T-cell (primary cell): ENCODE results near the gene PRR16. TPM values are rescaled to one million over a fixed set of nuclear protein-coding genes. Genes with fewer than 3 reads are reported as not detected.

Experiments
- ATAC-seq, 4 experiments: fragments of 200-7000 bp in 3 of 4; fragments of 150-1000 bp in 1 of 4; cut with Tn5 transposase; replicated peaks in 1 of 4; 1 replicate in 3 of 4; 2 replicates in 1 of 4; pipeline ENCODE4 v1.10.0; 2021; ENCODE audit warnings: moderate library complexity in 3 of 4, mild to moderate bottlenecking in 2 of 4, moderate number of reproducible peaks in 1 of 4
- CTCF ChIA-PET, 2 donors: fragments of 300-600 bp; sonication (Branson Sonifier 250); formaldehyde crosslinking; loops; one replicate each; lab custom pipeline; 2022; ENCODE audit warnings: antibody characterized with exemption in 2 of 2; lab: Charles Lee
- POLR2A ChIA-PET, 2 donors: fragments of 300-600 bp; sonication (Branson Sonifier 250); formaldehyde crosslinking; loops; one replicate each; lab custom pipeline; 2022; ENCODE audit warnings: antibody characterized with exemption in 2 of 2; lab: Charles Lee
- DNase-seq, 35 experiments: peaks; one replicate each; pipeline versions ENCODE4 v3.0.0 to v3.0.0-alpha.2; 2013 to 2023
- H3K27ac ChIP-seq: one replicate; pipeline ENCODE4 v1.5.1; 2013; ENCODE audit warnings: low read length
- H3K27me3 ChIP-seq, 2 experiments: replicated peaks in 1 of 2; 1 replicate in 1 of 2; 2 replicates in 1 of 2; pipeline versions ENCODE4 v1.6.1 to v1.7.0; 2013; ENCODE audit warnings: low read length in 1 of 2, mixed read lengths in 1 of 2; ENCODE audit not compliant: control insufficient read depth in 2 of 2, insufficient read depth in 2 of 2; ENCODE audit errors: extremely low read depth in 1 of 2
- H3K36me3 ChIP-seq, 2 donors: 1 replicate in 1 of 2; 2 replicates in 1 of 2; pipeline versions ENCODE4 v1.6.1 to v1.7.0; 2013; ENCODE audit warnings: low read length in 1 of 2; ENCODE audit not compliant: control insufficient read depth in 2 of 2, insufficient read depth in 1 of 2; ENCODE audit errors: extremely low read depth in 1 of 2
- H3K4me1 ChIP-seq, 2 experiments: 1 replicate in 1 of 2; 2 replicates in 1 of 2; pipeline versions ENCODE4 v1.6.1 to v1.7.0; 2013; ENCODE audit warnings: low read length in 2 of 2, mixed read lengths in 1 of 2; ENCODE audit not compliant: insufficient read depth in 2 of 2, control insufficient read depth in 1 of 2; ENCODE audit errors: extremely low read depth in 1 of 2
- H3K4me3 ChIP-seq, 2 donors: 1 replicate in 1 of 2; 2 replicates in 1 of 2; pipeline versions ENCODE4 v1.5.1 to v1.7.0; 2013; ENCODE audit warnings: mild to moderate bottlenecking in 2 of 2, low read length in 1 of 2, moderate library complexity in 1 of 2; ENCODE audit not compliant: control insufficient read depth in 1 of 2; ENCODE audit errors: extremely low read depth in 1 of 2
- H3K9me3 ChIP-seq: 2 replicates; pipeline ENCODE4 v1.7.0; 2013
- H3K27ac Mint-ChIP-seq, 2 donors: one replicate each; pipeline ENCODE4 v1.8.0; 2020 to 2021; ENCODE audit warnings: mild to moderate bottlenecking in 2 of 2, mixed read lengths in 2 of 2
- H3K27me3 Mint-ChIP-seq, 2 donors: one replicate each; pipeline ENCODE4 v1.8.0; 2021 to 2022; ENCODE audit warnings: mixed read lengths in 2 of 2
- H3K36me3 Mint-ChIP-seq: one replicate; pipeline ENCODE4 v1.8.0; 2021; ENCODE audit warnings: mixed read lengths
- H3K4me1 Mint-ChIP-seq, 3 donors: one replicate each; pipeline ENCODE4 v1.8.0; 2020 to 2022; ENCODE audit warnings: mixed read lengths in 3 of 3, mild to moderate bottlenecking in 1 of 3
- H3K4me3 Mint-ChIP-seq, 3 donors: one replicate each; pipeline ENCODE4 v1.8.0; 2020 to 2022; ENCODE audit warnings: mild to moderate bottlenecking in 3 of 3, mixed read lengths in 3 of 3, moderate library complexity in 3 of 3
- H3K9me3 Mint-ChIP-seq, 3 donors: one replicate each; pipeline ENCODE4 v1.8.0; 2020 to 2022; ENCODE audit warnings: mixed read lengths in 3 of 3
- WGBS: methylation state at CpG from one replicate; pipeline ENCODE4 v1.1.5; 2013; ENCODE audit warnings: missing lambda C conversion rate; ENCODE audit not compliant: insufficient coverage; 5-methylcytosine and 5-hydroxymethylcytosine counted together
- total RNA-seq, 35 experiments: library from RNA in 6 of 35; stranded (reverse) in 6 of 35; fragments of 120-200 nt in 1 of 35; gene quantifications; one replicate each; pipeline versions ENCODE4 v1.2.1 to v1.2.4 and lab custom pipeline; 2013 to 2026

Gene PRR16
- total RNA-seq, 5 donors from 2014 or later (not counting 1 experiment from before 2014, with no cell fraction given), result not detected

DNA sequence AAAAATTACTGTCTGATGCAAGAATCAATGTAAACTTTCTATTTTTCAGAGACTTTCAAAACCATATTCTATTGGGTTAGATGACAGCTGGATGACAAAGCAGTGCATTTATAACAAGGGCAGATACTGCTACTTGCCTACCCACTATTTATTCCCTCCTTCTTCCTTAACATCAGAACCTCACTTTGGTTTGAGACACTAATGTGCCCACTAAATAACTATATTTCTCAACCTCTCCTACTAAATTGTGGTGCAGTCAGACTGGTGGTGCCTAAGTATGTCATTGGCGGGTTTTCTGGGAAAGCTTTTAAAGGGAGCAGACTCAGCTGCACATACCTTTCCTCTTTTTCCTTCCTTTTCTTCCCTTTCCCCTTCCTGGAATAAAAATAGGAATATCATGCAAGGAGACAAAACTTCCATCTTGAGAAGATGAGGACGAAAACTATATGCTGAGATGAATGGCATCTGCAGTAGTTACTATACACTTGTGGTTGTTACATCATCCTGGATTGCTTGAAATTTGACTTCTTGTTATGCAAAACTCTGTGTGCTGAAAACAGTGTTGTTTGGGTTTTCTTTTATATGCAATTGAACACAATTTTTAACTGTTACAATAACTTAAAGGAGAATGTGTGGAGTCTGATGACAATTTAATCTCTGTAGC is 43.8 kb downstream of the PRR16 start:
- peaks cover 5 to 12% (median 8%) of the 10 kb centered on the region in 3 donors for H3K9me3 Mint-ChIP-seq
- H3K27ac Mint-ChIP-seq, result no peak overlapping the region
- no peak for DNase-seq
- no peak overlapping the region for H3K4me3 Mint-ChIP-seq
- ChIA-PET CTCF (no interaction called here), POLR2A (no interaction called here)
- H3K27me3 Mint-ChIP-seq, result no peaks in the 10 kb centered on the region
- no peak for ATAC-seq
- no peaks in the 10 kb centered on the region for H3K9me3 ChIP-seq
- H3K36me3 ChIP-seq, result no peaks in the 10 kb centered on the region
- H3K27me3 ChIP-seq, result no peaks in the 10 kb centered on the region
- H3K4me3 ChIP-seq, result no peak overlapping the region
- H3K4me1 ChIP-seq, result no peaks in the 10 kb centered on the region
- no peaks in the 10 kb centered on the region for H3K36me3 Mint-ChIP-seq
- no peaks in the 10 kb centered on the region for H3K4me1 Mint-ChIP-seq
- WGBS, result no CpG with 5 or more reads among the region's 2 CpGs
- H3K27ac ChIP-seq, result no peak overlapping the region

DNA sequence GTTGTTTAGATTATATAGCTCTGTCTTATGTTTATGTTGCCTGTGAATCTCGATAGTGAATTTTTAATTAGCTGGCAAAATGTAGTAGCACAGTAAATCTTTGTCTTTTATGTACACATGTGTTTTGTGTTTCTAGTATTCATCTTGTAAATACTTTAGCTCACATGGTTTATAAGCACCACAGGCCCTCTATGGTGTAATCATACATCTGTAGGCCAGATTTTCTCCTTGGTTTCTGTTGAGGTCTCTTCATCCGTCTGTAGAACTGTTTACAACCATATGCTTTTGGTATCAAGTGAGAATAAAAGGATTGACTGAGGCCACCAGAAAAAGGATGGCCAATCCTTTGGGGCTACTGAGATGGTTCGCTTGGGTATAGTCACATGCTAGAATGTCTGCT is 45.0 kb downstream of the PRR16 start:
- Histone ChIP-seq H3K9me3 (no peaks in the 10 kb centered on the region), H3K4me1 (no peaks in the 10 kb centered on the region), H3K27ac (no peak overlapping the region), H3K36me3 (no peaks in the 10 kb centered on the region), H3K4me3 (no peak overlapping the region), H3K27me3 (no peaks in the 10 kb centered on the region)
- Mint-ChIP-seq H3K36me3 (no peaks in the 10 kb centered on the region), H3K4me1 (no peaks in the 10 kb centered on the region), H3K9me3 (peaks cover 5 to 13% (median 7%) of the 10 kb centered on the region in 3 donors), H3K27ac (no peak overlapping the region), H3K27me3 (no peaks in the 10 kb centered on the region), H3K4me3 (no peak overlapping the region)
- POLR2A ChIA-PET, result no interaction called here
- ATAC-seq (no peak), DNase-seq (no peak)
- CTCF ChIA-PET, result no interaction called here
- WGBS, result no CpG with 5 or more reads among the region's 3 CpGs

DNA sequence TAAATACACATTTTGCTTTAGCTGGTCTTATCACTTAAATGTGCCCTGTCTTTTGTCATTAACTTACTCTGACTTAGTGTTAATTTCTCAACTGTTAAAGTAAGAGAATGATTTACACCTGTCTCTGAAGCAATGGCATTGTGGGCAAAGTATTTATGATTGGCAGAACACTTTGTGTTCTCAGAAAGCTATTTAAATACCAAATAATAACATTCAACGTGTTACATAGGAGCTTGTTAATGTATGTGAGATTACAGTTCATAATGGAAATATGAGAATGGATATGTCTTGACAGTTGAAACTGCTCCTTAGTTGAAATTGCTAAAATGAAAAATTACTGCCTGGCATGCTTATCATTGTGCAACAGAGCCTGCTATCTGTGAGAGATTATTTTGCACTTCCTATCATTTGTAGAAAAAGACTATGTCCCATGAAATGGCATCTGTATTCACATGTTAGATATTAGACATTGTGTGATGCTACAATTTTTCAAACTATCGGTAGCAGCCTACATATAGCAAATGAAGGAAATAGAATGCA is 46.1 kb downstream of the PRR16 start:
- DNase-seq (no peak), ATAC-seq (no peak)
- no peaks in the 10 kb centered on the region for H3K4me1 ChIP-seq
- no peaks in the 10 kb centered on the region for H3K9me3 ChIP-seq
- no peak overlapping the region for H3K27ac ChIP-seq
- H3K27ac Mint-ChIP-seq, result no peak overlapping the region
- no peaks in the 10 kb centered on the region for H3K36me3 ChIP-seq
- no peaks in the 10 kb centered on the region for H3K27me3 ChIP-seq
- ChIA-PET CTCF (interaction anchor here in 1 of 2 donors (0.5 kb wide), 1 partner anchor 1824 kb away, joined by 3 read pairs; no protein-coding TSS in a partner anchor), POLR2A (no interaction called here)
- H3K9me3 Mint-ChIP-seq, result peaks cover 5 to 14% (median 8%) of the 10 kb centered on the region in 3 donors
- no CpG with 5 or more reads among the region's 2 CpGs for WGBS
- H3K27me3 Mint-ChIP-seq, result no peaks in the 10 kb centered on the region
- H3K36me3 Mint-ChIP-seq, result no peaks in the 10 kb centered on the region
- no peak overlapping the region for H3K4me3 ChIP-seq
- H3K4me3 Mint-ChIP-seq, result no peak overlapping the region
- no peaks in the 10 kb centered on the region for H3K4me1 Mint-ChIP-seq

DNA sequence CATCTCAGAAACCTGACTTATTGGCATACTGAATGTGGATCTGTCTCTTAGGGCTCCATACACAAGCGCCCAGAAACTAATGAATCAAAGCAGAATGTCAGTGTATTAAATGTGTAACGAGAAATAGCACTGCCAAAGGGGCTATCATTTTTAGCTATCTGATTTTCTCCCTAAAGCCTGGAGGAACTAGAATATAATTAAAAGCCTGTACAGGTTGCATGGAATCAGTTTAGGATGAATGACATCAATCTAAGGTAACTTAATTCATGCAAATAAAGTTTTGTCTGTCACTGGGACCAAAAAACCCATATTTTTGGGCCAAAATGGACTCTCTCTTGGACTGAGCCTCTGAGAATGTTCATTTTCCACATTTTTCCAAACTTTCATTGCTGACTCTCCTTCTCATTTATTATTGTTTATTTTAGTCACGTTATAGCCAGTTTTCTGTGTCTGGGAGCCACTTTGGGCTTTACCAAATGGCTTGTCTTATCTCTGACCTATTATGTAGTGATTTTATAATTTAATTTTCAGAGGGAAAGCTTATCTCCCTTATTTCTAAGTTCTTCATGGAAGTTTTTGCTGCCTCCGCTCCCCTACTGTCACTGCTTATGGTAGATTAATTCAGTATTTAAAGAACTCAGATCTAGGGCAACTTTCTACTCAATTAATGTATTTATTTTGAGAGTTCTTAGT is 47.0 kb downstream of the PRR16 start:
- Mint-ChIP-seq H3K4me3 (no peak overlapping the region), H3K27me3 (no peaks in the 10 kb centered on the region), H3K9me3 (peaks cover 5 to 14% (median 8%) of the 10 kb centered on the region in 3 donors), H3K4me1 (no peaks in the 10 kb centered on the region), H3K27ac (no peak overlapping the region), H3K36me3 (no peaks in the 10 kb centered on the region)
- Histone ChIP-seq H3K4me1 (no peaks in the 10 kb centered on the region), H3K27ac (no peak overlapping the region), H3K36me3 (no peaks in the 10 kb centered on the region), H3K9me3 (no peaks in the 10 kb centered on the region), H3K4me3 (no peak overlapping the region), H3K27me3 (no peaks in the 10 kb centered on the region)
- 80% methylated on average over 2 of the region's 4 CpGs for WGBS
- DNase-seq (no peak), ATAC-seq (no peak)
- POLR2A ChIA-PET, result no interaction called here
- CTCF ChIA-PET, result no interaction called here

DNA sequence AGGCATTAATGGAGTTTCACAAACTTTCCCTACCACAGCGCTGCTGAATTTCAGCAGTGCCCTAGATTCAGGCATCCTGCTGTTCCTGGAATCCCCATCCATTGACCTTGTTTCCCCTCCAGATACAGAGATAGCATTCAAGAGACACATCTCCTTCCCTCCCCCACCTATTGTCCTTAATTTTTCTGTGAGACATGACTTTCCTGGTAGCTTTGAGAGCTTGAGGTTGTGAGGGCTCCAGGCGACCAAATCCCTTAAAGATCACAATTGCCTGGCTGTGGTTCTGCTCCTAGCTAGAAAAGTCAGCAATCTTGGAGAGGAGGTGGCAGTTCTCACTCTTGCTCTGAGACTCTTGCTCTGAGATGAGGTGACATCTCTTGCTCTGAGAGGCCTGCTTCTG is 48.0 kb downstream of the PRR16 start:
- Histone ChIP-seq H3K4me1 (no peaks in the 10 kb centered on the region), H3K27ac (no peak overlapping the region), H3K9me3 (no peaks in the 10 kb centered on the region), H3K27me3 (no peaks in the 10 kb centered on the region), H3K4me3 (no peak overlapping the region), H3K36me3 (no peaks in the 10 kb centered on the region)
- Mint-ChIP-seq H3K36me3 (no peaks in the 10 kb centered on the region), H3K27me3 (no peaks in the 10 kb centered on the region), H3K4me1 (no peaks in the 10 kb centered on the region), H3K9me3 (peaks cover 5 to 9% (median 8%) of the 10 kb centered on the region in 3 donors), H3K4me3 (no peak overlapping the region), H3K27ac (no peak overlapping the region)
- 67% methylated on average over 1 of the region's 2 CpGs for WGBS
- ATAC-seq (no peak), DNase-seq (no peak)
- ChIA-PET POLR2A (interaction anchor here in 1 of 2 donors (0.5 kb wide), 1 partner anchor 587 kb away, joined by 3 read pairs; no protein-coding TSS in a partner anchor), CTCF (no interaction called here)

DNA sequence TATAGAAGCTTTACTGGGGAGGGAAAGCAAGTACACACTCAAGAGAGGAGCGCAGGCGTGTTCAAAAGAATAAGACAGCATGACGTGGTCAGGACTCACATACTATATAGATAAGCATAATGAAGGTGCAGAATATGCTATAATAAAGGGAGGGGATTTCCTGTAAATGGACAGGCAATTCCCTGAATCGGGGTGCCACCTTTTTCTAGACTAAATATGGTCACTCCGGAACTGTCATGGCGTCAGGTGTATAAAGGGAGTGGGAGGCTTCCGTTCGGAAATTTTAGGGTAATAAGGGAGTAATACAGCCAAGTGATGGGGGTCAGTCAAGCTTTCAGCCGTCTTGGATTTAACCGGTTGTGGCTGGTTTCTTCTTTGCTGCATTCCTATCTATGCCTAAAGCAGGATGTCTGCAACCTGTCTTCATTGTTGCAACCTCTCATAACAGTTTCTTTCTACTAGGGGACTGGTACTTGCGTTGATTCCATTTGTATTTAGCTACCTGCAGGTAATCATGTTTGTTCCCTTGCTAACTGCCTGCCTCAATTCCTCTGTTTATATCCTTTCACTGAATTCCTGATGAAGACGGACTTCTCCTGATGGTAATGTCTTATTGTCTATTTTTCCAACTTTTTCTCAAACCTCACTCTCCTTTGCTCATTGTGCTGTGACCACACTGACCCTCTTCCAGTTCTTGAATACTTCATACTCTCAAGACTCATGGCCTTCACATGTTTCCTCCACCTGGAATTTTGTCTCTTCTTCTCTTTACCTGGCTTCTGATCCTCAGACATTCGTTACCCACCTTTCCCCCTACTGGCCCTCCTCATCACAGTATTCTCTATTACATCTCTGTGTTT is 48.9 kb downstream of the PRR16 start:
- H3K36me3 Mint-ChIP-seq, result no peaks in the 10 kb centered on the region
- ATAC-seq (no peak), DNase-seq (no peak)
- peaks cover 5 to 9% (median 8%) of the 10 kb centered on the region in 3 donors for H3K9me3 Mint-ChIP-seq
- Histone ChIP-seq H3K4me3 (no peak overlapping the region), H3K4me1 (no peaks in the 10 kb centered on the region), H3K9me3 (no peaks in the 10 kb centered on the region), H3K36me3 (no peaks in the 10 kb centered on the region), H3K27ac (no peak overlapping the region), H3K27me3 (no peaks in the 10 kb centered on the region)
- CTCF ChIA-PET, result no interaction called here
- no peaks in the 10 kb centered on the region for H3K4me1 Mint-ChIP-seq
- H3K4me3 Mint-ChIP-seq, result no peak overlapping the region
- POLR2A ChIA-PET, result no interaction called here
- 91% methylated on average over 7 of the region's 13 CpGs for WGBS
- no peaks in the 10 kb centered on the region for H3K27me3 Mint-ChIP-seq
- H3K27ac Mint-ChIP-seq, result no peak overlapping the region
